HG03060 (cell line): Measurements from ENCODE around the gene IPPK.

Source experiments
- ATAC-seq: cut with Tn5 transposase; IDR thresholded peaks from one replicate; pipeline ENCODE4 v1.9.1; 2021; ENCODE audit warnings: low read depth, moderate number of reproducible peaks; ENCODE audit not compliant: unreplicated experiment

The IPPK gene

DNA sequence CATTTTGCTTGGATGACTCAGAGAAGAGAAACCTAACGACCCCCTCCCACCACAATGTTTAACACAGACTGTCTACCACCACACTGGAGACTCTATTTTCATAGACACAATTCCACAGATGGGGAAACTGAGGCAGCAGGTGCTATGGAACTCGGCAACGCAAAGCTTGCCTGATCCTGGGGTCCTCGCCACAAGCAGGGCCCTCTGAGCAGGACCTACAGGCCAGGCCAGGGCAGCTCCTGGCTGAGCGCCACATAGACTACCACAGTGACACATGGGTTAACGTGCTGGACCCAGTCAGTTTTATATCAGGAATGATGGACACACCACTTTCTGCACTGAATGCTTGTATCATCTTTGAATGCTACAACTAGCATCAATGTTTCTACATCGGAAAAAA is 11.8 kb downstream of the IPPK start:
- no peak for ATAC-seq

DNA sequence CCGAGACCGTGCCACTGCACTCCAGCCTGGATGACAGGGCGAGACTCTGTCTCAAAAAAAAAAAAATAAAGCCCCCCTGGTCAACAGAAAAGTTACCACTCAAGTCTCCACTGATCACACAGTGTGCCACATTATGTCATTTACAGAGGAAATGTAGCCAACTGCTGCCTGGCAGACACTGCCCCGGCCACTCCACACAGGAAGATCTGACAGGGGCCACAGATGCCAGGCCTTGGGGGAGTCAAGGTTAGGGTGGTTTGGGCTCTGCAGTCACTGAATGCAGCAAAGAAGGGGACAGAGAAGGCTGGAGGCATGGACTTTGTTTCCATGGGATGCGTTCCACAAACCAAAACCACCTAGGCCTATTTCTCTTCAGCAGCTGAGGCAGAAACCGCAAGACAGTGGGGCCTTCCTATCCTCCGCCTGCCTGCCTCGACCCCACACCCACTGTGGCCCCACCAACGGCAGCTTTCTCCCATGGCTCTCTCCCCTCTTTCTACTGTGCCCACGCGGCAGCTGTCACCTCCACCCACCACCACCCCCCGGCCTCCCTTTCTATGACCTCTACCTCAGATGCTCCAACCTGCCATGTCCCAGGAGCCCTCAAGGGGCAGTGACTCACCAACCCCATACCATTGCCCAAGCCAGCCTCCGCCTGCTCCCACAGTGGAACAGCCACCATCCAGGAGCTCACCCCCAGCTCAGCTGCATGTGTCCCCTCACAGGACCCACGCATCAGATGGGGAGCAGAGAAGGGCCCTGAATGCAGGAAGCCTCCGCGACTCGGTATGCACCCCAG is 12.4 kb downstream of the IPPK start:
- ATAC-seq = no peak

DNA sequence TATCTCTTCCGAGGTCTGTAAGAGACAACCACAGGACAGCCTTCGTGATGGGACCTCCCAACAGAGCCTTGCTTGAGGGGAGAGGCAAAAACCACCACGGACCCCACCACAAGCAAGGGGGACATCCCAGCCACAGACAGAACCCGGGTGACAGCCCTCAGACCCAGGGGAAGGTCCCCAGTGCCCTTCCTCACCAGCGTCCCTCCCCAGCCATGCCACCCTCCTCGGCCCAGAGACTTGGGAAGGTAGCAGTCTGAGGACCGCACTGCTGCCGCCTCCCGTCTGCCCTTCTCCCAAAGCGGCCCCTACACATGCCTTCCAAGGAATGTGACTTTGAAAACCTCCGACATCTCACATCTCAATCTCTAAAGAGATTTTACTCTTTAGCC is 13.4 kb downstream of the IPPK start:
- ATAC-seq = no peak

DNA sequence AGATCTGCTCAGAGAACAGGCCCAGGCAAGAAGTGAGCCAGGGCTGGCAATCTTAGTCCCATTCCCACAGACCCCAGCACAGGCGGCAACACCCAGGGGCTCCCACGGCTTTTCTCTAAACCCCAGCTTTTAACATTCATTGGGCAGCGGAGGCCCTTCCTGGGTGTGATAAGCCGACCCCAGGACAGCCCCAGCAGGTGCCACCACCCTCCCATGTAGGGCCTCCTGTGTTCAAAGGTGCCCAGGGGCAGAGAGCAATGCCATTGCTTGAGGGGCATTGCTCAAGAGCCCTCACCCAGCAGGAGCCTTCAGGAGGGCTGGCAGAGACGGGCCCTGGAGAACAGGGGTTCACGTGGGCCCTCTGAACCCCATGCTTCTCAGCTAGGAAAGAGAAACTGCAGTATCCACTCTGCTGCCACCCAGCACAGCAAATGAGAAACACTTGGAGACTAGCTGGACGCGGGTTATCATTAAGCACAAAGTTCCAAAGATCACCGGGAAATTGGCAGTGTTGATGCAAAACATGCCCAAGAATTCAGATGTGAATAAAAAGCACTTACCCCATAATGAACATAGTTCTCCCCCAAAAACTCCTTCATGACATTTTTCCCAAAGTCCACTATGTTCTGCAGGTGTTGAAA is 13.9 kb downstream of the IPPK start:
- ATAC-seq = no peak

DNA sequence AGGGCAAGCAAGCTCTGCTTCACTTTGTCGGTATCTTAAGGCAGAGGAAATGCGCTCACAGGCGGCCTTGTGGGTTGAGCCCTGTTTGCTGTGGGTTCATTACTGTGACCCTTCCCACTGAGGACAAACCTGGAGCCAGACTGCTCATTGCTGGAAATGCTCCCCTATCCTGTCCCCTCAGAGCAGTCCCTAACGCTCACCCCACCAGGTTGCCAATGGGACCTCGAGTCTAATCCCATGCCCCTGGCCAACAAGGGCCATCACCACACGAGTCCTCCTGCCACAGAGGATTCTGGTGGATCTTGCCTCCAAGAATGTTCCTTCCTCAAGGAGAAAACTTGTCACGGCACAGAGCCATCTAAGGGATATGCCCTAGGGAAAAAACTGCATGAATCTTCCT is 14.6 kb downstream of the IPPK start:
- no peak for ATAC-seq

DNA sequence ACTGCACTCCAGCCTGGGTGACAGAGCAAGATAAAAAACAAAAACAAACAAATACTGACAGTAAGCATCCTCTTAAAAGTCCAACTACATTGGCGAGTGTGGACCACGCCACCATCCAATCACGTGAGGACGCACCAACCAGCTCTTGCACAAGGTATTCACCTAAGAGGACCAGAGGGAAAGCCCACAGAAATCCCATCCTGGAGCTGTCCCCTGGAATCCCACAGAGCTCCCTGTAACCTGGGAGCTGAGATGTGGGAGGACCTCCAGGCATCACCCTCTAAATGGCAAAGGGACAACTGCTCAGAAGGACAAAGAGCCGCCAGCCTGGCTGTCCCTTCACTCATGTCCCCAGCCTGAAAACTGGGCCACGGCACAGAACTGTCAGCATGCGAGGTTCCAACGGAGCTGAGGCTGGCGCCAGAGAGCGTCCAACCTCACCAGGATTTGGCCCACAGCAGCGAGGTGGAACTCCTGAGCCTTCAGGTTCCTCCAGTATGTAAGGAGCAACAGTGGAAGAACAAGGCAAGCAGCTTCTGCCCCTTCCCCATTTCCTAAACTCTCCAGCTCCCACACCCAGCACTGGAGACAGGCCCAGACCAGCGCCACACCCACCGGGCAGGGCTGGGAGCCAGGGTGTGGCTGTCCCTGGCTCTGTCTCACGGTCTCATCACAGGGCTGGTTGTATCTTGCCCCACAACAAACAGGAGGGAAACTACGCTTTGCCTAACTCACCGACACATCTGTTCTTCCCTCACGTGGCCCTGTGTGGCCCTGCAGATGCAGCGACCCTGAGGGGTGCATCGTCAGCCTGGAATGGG is 15.2 kb downstream of the IPPK start:
- no peak for ATAC-seq

DNA sequence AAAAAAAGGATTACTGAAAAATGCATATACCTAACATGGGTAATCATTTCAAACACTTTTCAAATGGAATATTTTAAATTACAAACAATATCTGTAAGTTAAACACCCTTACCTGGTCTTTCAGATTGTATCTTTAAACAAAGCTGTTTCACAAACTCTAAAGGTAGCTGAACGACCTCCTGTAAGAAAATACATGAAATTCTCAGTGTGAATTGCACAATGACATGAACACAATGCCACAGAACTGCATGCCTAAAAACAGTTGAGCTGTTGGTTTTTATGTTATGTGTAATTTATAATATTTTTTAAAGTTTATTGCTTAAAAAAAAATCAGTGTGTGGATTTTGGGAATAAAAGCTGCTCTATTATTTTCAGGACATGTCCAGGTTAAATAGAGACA is 17.5 kb downstream of the IPPK start:
- no peak for ATAC-seq

DNA sequence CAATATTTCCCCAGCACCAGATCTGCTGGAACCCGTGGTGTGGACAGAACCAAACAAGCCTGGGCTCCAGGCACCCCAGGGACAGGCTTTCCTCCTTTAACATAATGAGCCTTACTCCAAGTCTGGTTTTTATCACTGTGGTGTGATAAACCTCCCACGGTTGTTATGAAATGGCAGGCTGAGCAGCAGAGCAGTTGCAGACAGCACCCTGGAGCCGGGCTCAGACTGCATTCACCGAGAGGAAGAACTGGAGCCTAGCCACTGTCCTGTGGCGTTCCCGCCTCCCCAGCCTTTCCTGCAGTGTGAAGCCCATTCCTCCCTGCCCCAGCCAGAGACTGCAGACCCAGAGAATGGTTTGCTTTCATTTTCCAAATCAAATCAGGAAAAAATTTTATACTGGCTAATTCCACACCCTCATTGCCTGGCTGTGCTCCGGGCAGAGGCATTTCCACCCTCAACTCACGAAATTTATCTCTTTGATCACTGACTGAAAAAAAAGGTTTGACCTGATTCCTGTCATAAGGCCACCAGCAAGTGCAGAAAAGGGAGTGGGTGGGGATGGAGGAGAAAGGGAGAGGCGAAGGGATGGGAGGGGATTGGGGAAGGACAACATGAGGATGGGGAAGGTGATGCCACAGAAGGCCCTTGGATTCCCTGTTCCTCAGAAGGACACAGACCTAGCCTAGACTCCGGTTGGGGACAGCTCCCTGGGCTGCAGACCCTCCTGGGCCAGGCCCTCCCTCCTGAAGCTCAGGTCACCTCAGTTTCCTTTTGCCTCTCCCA is 18.9 kb downstream of the IPPK start:
- no peak for ATAC-seq

DNA sequence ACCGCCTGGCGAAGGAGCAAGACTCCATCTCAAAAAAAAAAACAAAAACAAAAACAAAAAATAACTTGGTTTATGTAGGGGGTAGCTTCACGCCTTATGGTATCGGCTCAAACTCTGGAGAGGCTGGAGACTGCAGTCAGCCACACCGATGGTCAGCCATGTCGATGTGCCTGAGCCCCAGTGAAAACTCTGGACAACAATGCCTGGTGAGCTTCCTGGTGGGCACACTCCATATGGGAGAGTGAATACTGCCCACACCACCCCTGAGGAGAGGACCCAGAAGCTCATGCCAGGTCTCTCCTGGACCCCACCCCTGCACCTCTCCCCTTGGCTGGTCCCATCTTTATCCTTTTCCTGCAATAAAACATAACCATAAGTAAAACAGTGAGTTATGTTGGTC is 19.6 kb downstream of the IPPK start:
- no peak for ATAC-seq

DNA sequence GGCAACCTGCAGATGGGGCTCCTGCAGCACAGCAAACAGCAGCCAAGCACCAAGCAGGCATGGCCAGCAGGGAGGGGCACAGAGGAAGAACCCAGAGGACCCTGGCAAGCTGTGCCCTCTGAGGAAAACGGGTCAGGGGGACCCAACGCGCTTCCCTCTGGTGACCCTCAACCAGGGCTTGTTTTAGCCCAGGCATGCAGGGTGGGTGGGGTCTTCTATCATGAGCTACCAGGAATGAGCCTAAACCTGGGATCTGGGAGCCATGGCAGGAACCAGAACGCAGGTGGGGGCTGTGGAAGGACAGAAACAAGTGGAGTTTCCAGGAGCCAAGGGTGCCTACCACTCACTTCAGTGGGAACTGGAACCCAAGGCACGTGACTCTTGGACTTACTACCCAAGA is 20.9 kb downstream of the IPPK start:
- ATAC-seq = no peak

DNA sequence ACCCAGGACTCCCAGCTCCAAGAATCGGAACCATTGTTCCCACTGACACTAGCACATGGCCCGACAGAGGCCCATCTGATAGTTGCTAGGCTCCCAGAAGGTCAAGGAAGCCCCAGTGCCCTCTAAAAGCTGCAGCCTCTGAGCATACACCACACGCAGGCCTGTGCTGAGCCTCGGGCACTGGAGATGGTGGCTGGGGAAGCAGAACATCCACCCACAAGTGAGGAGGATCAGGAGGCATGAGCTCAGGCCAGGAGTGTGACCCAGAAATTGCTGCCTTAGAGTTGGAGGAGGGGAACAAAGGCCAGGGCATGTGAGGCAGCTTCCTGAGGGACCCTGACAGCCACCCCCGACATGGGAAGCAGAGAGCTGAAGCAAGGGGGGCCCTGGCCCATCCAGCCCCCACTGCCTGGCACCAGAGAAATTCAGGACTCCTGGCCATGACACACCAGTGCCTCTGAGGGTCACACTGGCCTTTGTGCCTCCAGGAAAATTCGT is 21.4 kb downstream of the IPPK start:
- ATAC-seq = no peak

DNA sequence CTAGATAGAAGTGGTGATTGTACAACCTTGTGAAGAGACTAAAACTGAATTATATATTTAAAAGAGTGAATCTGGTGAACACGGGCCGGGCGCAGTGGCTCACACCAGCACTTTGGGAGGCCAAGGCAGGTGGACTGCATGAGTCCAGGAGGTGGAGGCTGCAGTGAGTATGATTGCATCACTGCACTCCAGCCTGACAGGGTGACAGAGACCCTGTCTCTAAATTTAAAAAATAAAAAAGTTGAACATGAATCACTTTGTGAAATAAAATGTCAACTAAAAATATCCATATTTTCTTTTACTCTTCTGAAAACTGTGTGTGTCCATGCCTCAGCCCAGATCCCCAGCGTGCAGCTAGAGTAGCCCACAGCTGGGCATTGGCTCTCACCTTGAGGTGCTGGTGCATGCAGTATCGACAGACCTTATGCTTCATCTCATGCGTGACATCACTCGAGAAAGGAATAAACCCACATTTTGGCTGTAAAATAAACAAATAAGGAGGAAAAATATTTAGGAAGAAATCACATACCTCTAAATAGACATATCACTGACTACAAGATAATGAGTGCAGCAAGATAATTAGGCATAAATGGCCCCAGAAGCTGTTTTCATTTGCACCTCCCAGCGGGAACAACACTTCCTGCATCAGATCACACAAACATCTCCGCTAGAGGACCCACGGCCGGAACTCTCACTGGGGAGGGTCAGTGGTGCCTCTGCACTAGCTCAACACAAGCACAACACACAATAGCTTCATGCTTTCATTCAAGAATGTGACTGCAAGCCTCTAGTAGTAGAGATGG is 22.1 kb downstream of the IPPK start:
- ATAC-seq = no peak

DNA sequence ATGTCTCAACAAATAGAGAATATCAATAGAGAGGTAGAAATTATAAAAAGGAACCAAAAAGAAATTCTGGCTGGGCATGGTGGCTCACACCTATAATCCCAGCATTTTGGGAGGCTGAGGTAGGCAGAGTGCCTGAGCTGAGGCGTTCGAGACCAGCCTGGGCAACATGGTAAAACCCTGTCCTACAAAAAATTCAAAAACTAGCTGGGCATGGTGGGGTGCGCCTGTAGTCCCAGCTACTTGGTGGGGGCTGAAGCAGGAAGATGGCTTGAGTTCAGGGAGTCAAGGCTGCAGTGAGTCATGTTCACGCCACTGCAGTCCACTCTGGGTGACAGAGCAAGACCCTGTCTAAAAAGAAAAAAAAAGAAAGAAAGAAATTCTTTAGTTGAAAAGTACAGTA is 24.9 kb downstream of the IPPK start:
- ATAC-seq = no peak

DNA sequence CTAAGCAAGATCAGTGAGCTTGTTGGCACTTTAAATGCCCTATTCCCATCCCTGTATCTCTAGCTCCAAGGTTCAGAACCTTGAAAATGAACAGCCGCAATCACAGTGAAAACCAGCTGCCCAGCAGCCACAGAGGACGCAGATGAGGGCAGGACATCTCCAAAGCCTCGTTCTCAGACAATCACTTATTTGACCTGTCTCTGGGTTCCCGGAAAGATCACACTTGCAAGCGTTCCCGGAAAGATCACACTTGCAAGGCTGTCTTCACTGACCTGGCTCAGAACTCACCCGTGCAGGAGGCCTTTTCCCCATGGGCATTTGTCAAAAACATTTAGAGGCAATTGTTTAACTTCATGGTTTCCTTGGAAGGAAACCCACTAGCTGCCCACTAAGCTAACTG is 25.7 kb downstream of the IPPK start:
- no peak for ATAC-seq

DNA sequence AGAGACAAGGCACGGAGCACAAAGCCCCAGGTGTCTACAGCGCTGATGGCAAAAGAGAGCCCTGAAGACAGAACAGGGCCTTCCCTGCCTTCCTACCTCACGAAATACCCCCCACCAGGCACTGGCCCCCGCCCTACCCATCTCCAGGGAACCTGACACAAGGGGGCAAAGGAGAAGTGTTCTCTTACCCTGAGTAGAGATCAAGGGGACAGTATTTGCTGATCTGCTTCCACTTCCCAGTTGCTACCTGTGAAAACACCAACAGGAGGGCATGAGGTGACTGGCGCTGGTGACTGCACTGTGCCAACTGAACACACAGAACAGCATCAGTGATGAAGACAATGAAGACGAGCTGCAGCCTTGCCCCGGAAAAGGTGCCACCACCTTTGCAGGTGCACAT is 27.4 kb downstream of the IPPK start:
- ATAC-seq = no peak

DNA sequence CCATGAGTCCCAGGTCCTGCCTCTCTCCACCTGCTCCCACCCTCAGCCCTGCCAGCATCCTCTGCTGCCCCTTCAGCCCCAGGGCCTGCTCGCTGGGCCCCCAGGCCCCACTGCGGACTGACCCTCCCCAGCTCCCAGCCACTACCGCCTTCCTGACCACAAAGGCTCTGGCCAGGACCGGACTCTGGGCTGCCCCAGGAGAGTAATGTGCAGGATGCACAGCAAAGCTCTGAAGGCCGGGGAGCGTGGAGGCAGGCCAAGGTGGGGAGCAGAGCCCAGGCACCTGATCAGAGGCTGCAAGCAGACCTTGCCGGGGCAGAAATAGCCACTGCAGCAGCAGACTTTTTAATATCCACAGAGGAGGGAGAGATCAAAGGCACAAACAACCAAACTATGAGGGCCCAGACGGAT is 27.9 kb downstream of the IPPK start:
- no peak for ATAC-seq

DNA sequence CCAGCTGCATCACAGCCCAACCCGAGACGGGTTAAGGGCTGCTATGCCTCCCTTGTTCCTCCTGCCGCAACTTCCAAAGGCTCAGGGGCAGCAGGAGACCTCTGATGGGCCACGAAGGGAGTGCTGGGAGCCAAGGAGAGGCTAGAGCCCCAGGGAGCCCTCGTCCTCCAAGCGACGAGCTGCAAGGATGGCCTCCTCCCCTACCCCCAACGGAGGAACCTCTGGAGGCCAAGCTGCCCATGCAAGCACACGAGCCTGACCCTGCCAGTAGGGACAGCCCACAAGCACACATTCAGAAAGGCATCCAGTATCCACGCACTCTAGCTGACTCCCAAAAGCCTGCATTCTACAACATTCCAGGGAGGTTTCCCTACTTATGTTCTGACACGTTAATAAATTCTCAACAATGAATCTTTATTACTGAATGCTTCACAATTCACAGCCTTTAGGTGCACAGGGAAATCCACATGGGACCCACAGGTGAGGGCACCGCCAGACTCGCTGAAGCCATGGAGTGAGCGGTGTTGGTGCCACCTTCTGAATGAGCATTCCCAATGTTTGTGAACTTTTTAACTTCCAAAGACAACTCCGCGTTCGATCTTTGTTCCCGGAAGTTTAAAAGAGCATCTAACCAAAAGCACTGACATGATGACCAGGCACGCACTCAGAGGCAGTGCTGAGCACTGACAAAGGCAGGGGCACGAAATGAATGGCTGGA is 28.7 kb downstream of the IPPK start:
- ATAC-seq = no peak

DNA sequence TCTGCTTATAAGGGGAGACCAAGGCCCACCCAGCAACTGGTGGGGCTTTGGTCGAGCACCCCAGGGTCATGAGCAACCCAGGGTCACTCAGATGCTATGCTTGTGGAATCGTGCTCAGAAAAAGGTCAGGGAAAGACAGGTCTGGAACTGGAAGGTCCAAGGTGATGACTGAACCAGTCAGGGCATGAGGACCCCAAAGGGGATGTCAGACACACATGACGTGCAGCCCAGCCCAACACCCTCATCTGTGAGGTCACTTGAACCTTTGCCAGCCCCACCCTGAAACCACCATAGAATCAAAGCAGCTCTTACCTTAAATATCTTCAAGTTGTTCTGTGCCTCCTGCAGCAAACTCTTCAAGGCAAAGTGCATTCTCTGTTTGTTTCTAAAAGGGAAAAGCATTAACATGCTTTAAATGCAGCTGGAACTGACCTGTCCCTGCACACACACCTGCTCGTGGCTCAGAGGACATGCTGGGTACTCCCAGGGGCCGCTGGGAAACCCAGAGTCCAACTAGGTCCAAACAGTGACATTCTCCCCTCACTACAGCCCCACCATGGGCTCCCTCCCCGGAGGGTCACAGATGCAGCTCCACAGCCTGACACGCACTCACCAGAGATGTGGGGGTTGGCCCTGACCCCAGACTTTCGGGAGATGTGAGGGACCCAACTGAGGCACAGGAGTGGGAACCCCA is 29.4 kb downstream of the IPPK start:
- ATAC-seq = no peak
